ENCODE results near the gene SLC12A4.

Gene SLC12A4

GRCh38 chr16:67923414-67924116 lies 44.9 kb downstream of the SLC12A4 start:
- no peak overlapping the region for H3K27ac ChIP-seq (ENCODE audit: low read depth, low read length)
- H3F3A ChIP-seq (ENCODE audit: insufficient read depth), result no peaks in the 10 kb centered on the region
- no peaks in the 10 kb centered on the region for H3K27me3 ChIP-seq (ENCODE audit: low read length)
- H3K4me2 ChIP-seq (ENCODE audit: low read depth, low read length, poor library complexity, severe bottlenecking), result no peak overlapping the region
- H2AFZ ChIP-seq (ENCODE audit: low read depth, low read length, severe bottlenecking), result no peak overlapping the region
- no peaks in the 10 kb centered on the region for H3K9me2 ChIP-seq (replicated peaks; ENCODE audit: insufficient read depth, low read length)
- no peaks in the 10 kb centered on the region for H3K9me3 ChIP-seq (ENCODE audit: insufficient read depth, low read length)
- H3K79me2 ChIP-seq (ENCODE audit: insufficient read depth, low read length), result no peaks in the 10 kb centered on the region
- TF ChIP-seq EZH2phosphoT487 (conservative IDR thresholded peaks at IDR 0.05; ENCODE audit: low read length), result no peak
- no peak for TF ChIP-seq CTCF (IDR thresholded peaks at IDR 0.05; ENCODE audit: insufficient read depth, low read length, poor library complexity, severe bottlenecking)
- no peak overlapping the region for H3K4me3 ChIP-seq (ENCODE audit: insufficient read depth, low read length, poor library complexity, severe bottlenecking)
- no peaks in the 10 kb centered on the region; the same call in 1 of the 2 replicates for H4K20me1 ChIP-seq (ENCODE audit: low read depth, low read length)
- H3K9ac ChIP-seq (ENCODE audit: low read length), result no peak overlapping the region
- H3K36me3 ChIP-seq (ENCODE audit: low read length), result no peaks in the 10 kb centered on the region

- H4K20me1 ChIP-seq (ENCODE audit: low read depth, low read length), result no peaks in the 10 kb centered on the region; the same call in 1 of the 2 replicates
- no peaks in the 10 kb centered on the region for H3K9me3 ChIP-seq (ENCODE audit: insufficient read depth, low read length)
These were observed 45.7 kb downstream of the SLC12A4 start for GRCh38 chr16:67922740-67923139.

GRCh38 chr16:67922221-67922620 lies 46.2 kb downstream of the SLC12A4 start:
- Histone ChIP-seq H3K9ac (ENCODE audit: low read length) (no peak overlapping the region), H3K27me3 (ENCODE audit: low read length) (no peaks in the 10 kb centered on the region), H3K36me3 (ENCODE audit: low read length) (no peaks in the 10 kb centered on the region), H3K79me2 (ENCODE audit: insufficient read depth, low read length) (no peaks in the 10 kb centered on the region), H3K4me3 (ENCODE audit: insufficient read depth, low read length, poor library complexity, severe bottlenecking) (no peak overlapping the region), H3K4me2 (ENCODE audit: low read depth, low read length, poor library complexity, severe bottlenecking) (no peak overlapping the region), H4K20me1 (ENCODE audit: low read depth, low read length) (no peaks in the 10 kb centered on the region; the same call in 1 of the 2 replicates), H3K27ac (ENCODE audit: low read depth, low read length) (no peak overlapping the region), H3K9me2 (replicated peaks; ENCODE audit: insufficient read depth, low read length) (no peaks in the 10 kb centered on the region), H2AFZ (ENCODE audit: low read depth, low read length, severe bottlenecking) (no peak overlapping the region), H3F3A (ENCODE audit: insufficient read depth) (no peaks in the 10 kb centered on the region), H3K9me3 (ENCODE audit: insufficient read depth, low read length) (no peaks in the 10 kb centered on the region)
- TF ChIP-seq CTCF (IDR thresholded peaks at IDR 0.05; ENCODE audit: insufficient read depth, low read length, poor library complexity, severe bottlenecking), result no peak
- no peak for TF ChIP-seq EZH2phosphoT487 (conservative IDR thresholded peaks at IDR 0.05; ENCODE audit: low read length)

More at GRCh38 chr16:67922740-67923139, 45.7 kb downstream of the SLC12A4 start:
- no peak overlapping the region for H3K4me2 ChIP-seq (ENCODE audit: low read depth, low read length, poor library complexity, severe bottlenecking)
- H2AFZ ChIP-seq (ENCODE audit: low read depth, low read length, severe bottlenecking), result no peak overlapping the region
- H3K27ac ChIP-seq (ENCODE audit: low read depth, low read length), result no peak overlapping the region
- no peaks in the 10 kb centered on the region for H3F3A ChIP-seq (ENCODE audit: insufficient read depth)
- H3K79me2 ChIP-seq (ENCODE audit: insufficient read depth, low read length), result no peaks in the 10 kb centered on the region
- no peak overlapping the region for H3K4me3 ChIP-seq (ENCODE audit: insufficient read depth, low read length, poor library complexity, severe bottlenecking)
- TF ChIP-seq CTCF (IDR thresholded peaks at IDR 0.05; ENCODE audit: insufficient read depth, low read length, poor library complexity, severe bottlenecking) (no peak), EZH2phosphoT487 (conservative IDR thresholded peaks at IDR 0.05; ENCODE audit: low read length) (no peak)
- H3K27me3 ChIP-seq (ENCODE audit: low read length), result no peaks in the 10 kb centered on the region
- no peak overlapping the region for H3K9ac ChIP-seq (ENCODE audit: low read length)
- no peaks in the 10 kb centered on the region for H3K9me2 ChIP-seq (replicated peaks; ENCODE audit: insufficient read depth, low read length)
- no peaks in the 10 kb centered on the region for H3K36me3 ChIP-seq (ENCODE audit: low read length)

All from SU-DHL-6 (cell line).